HepG2 (cell line): ENCODE results near the gene GRM2. TPM values are rescaled to one million over a fixed set of nuclear protein-coding genes. Genes with fewer than 3 reads are reported as not detected.
A peak's percentile ranks its signal among the peaks of the same experiment; 100 is the strongest.

Experiments used
- ATF7-NPFF ChIP-seq: sonication (generic); formaldehyde crosslinking; IDR thresholded peaks from 2 replicates; pipeline ENCODE4 v1.8.1; 2023; ENCODE audit warnings: mild to moderate bottlenecking, low read depth, missing genetic modification reagents, moderate library complexity
- CHD2 ChIP-seq: IDR thresholded peaks from 2 replicates; pipeline ENCODE4 v1.6.1; 2011; ENCODE audit warnings: low read depth, low read length, improper control_type of control experiment
- HNRNPK ChIP-seq: fragments of 200-400 bp; formaldehyde crosslinking; IDR thresholded peaks from 2 replicates; pipeline ENCODE4 v1.6.1; 2018; ENCODE audit warnings: low read length, low read depth, moderate library complexity, mild to moderate bottlenecking; ENCODE audit not compliant: poor library complexity, severe bottlenecking
- KDM6A ChIP-seq: IDR thresholded peaks from 2 replicates; pipeline ENCODE4 v1.6.1; 2016; ENCODE audit warnings: low read depth
- MBNL3 ChIP-seq: fragments of 250-450 bp; sonication (Bioruptor Pico); conservative IDR thresholded peaks from 2 replicates; pipeline ENCODE4 v1.8.0; 2022; ENCODE audit warnings: mild to moderate bottlenecking, inconsistent platforms
- MEIS1 ChIP-seq: sonication (generic); formaldehyde crosslinking; IDR thresholded peaks from 2 replicates; pipeline ENCODE4 v1.9.0; 2021; ENCODE audit warnings: mild to moderate bottlenecking, missing genetic modification reagents, moderate library complexity, borderline replicate concordance
- NCOA5 ChIP-seq: sonication (generic); formaldehyde crosslinking; IDR thresholded peaks from 2 replicates; pipeline ENCODE4 v1.4.0; 2020; ENCODE audit warnings: missing genetic modification reagents
- REL ChIP-seq: sonication (generic); formaldehyde crosslinking; conservative IDR thresholded peaks from 2 replicates; pipeline ENCODE4 v1.8.0; 2022; ENCODE audit warnings: mild to moderate bottlenecking, missing genetic modification reagents, moderate library complexity
- SIN3A ChIP-seq: IDR thresholded peaks from 2 replicates; pipeline ENCODE4 v1.6.1; 2011; ENCODE audit warnings: low read depth, mild to moderate bottlenecking, control low read depth, low read length, borderline replicate concordance
- SMAD3 ChIP-seq: sonication (generic); formaldehyde crosslinking; IDR thresholded peaks from 2 replicates; pipeline ENCODE4 v1.4.0; 2020; ENCODE audit warnings: missing genetic modification reagents
- TEAD2 ChIP-seq: sonication (generic); formaldehyde crosslinking; IDR thresholded peaks from 2 replicates; pipeline ENCODE4 v1.9.0; 2021; ENCODE audit warnings: missing genetic modification reagents
- TOPORS ChIP-seq: sonication (generic); formaldehyde crosslinking; IDR thresholded peaks from 2 replicates; pipeline ENCODE4 v1.8.0; 2023; ENCODE audit warnings: mild to moderate bottlenecking, missing genetic modification reagents
- ZFX ChIP-seq: sonication (generic); formaldehyde crosslinking; IDR thresholded peaks from 2 replicates; pipeline ENCODE4 v1.4.0; 2020; ENCODE audit warnings: mild to moderate bottlenecking, low read depth, missing genetic modification reagents, moderate library complexity
- ZNF282 ChIP-seq: fragments of 450-650 bp; IDR thresholded peaks from 2 replicates; pipeline ENCODE4 v1.6.1; 2018; ENCODE audit not compliant: partially characterized antibody
- ZNF343 ChIP-seq: sonication (generic); formaldehyde crosslinking; IDR thresholded peaks from 2 replicates; pipeline ENCODE4 v1.4.0; 2020; ENCODE audit warnings: mild to moderate bottlenecking, missing genetic modification reagents
- ZNF530 ChIP-seq: sonication (generic); formaldehyde crosslinking; IDR thresholded peaks from 2 replicates; pipeline ENCODE4 v1.5.0; 2020; ENCODE audit warnings: low read depth, mild to moderate bottlenecking, missing genetic modification reagents
- ZNF598 ChIP-seq: sonication (generic); formaldehyde crosslinking; IDR thresholded peaks from 2 replicates; pipeline ENCODE4 v1.5.1; 2020; ENCODE audit warnings: mild to moderate bottlenecking, missing genetic modification reagents, borderline replicate concordance
- ZNF605 ChIP-seq: sonication (generic); formaldehyde crosslinking; IDR thresholded peaks from 2 replicates; pipeline ENCODE4 v1.8.0; 2022; ENCODE audit warnings: mild to moderate bottlenecking, missing genetic modification reagents
- ZNF614 ChIP-seq: IDR thresholded peaks from 2 replicates; pipeline ENCODE4 v1.6.1; 2018; ENCODE audit warnings: missing biosample characterization, missing genetic modification reagents, inconsistent platforms, borderline replicate concordance
- ZNF746 ChIP-seq: sonication (generic); formaldehyde crosslinking; IDR thresholded peaks from 2 replicates; pipeline ENCODE4 v1.8.0; 2022; ENCODE audit warnings: mild to moderate bottlenecking, missing genetic modification reagents
- polyA plus RNA-seq, 8 experiments: library from polyadenylated mRNA; depleted of rRNA in 3 of 8; stranded (reverse) in 7 of 8; unstranded in 1 of 8; fragments of >200 nt; fragmentation: Illumina TruSeq in 4 of 8; extraction: Trizol in 4 of 8; gene quantifications; 2 replicates each; pipeline versions ENCODE4 v1.2.1 to v1.2.3, GENCODE V29; 2011 to 2016; ENCODE audit warnings: low read depth in 4 of 8, missing spikeins in 1 of 8, mixed read lengths in 1 of 8; ENCODE audit not compliant: insufficient read depth in 1 of 8
- total RNA-seq, 5 experiments: library from RNA; depleted of rRNA; stranded (reverse); fragments of >200 nt; fragmentation: Illumina TruSeq; extraction: Trizol; gene quantifications; 2 replicates each; pipeline ENCODE4 v1.2.3, GENCODE V29; 2016; ENCODE audit warnings: low read depth in 1 of 5
- TF ChIP-seq, protein P1 (sequence below): conservative IDR thresholded peaks from 2 replicates; pipeline ENCODE4 v1.6.1; 2018; ENCODE audit warnings: missing genetic modification reagents
- TF ChIP-seq, protein P2 (sequence below): sonication (generic); formaldehyde crosslinking; IDR thresholded peaks from 2 replicates; pipeline ENCODE4 v1.8.1; 2023; ENCODE audit warnings: mild to moderate bottlenecking, missing genetic modification reagents
- TF ChIP-seq, protein P3 (sequence below): sonication (generic); formaldehyde crosslinking; IDR thresholded peaks from 2 replicates; pipeline ENCODE4 v1.8.1; 2023; ENCODE audit warnings: mild to moderate bottlenecking, moderate library complexity, missing genetic modification reagents
- TF ChIP-seq, protein P4 (sequence below): sonication (generic); formaldehyde crosslinking; IDR thresholded peaks from 2 replicates; pipeline ENCODE4 v1.5.0; 2020; ENCODE audit warnings: missing genetic modification reagents
- TF ChIP-seq, protein P5 (sequence below): sonication (generic); formaldehyde crosslinking; conservative IDR thresholded peaks from 2 replicates; pipeline ENCODE4 v1.4.0; 2020; ENCODE audit warnings: missing genetic modification reagents
- TF ChIP-seq, protein P6 (sequence below): sonication (generic); formaldehyde crosslinking; IDR thresholded peaks from 2 replicates; pipeline ENCODE4 v1.5.0; 2020; ENCODE audit warnings: mild to moderate bottlenecking, low read depth, missing genetic modification reagents, borderline replicate concordance

GRM2 gene
- total and polyA plus RNA-seq, 2 of the 13 experiments (the other 11 are each of a cell fraction or from before 2014, with no cell fraction given), result 0.04 to 0.07 TPM

DNA sequence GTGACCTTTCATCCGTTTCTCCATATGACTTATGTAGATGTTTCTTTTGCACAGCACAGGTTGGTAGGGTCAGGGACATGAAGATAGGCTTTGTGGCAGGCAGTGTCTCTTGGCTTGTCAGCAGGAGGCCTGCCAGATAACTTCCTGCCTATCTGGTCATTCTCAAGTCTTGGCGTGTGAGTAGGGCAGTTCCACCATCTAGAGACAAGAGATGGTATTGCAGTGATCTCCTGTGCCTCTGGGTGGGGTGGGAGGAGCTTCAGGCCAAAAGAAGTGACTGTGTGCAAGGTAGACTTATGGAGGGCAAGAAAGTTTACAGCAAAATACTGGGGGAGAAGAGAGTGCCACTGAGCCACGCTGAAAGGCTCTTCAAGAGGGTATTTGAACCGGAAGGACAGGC is 24.8 kb upstream of the GRM2 start (continued):
- TF ChIP-seq, protein P1, sequence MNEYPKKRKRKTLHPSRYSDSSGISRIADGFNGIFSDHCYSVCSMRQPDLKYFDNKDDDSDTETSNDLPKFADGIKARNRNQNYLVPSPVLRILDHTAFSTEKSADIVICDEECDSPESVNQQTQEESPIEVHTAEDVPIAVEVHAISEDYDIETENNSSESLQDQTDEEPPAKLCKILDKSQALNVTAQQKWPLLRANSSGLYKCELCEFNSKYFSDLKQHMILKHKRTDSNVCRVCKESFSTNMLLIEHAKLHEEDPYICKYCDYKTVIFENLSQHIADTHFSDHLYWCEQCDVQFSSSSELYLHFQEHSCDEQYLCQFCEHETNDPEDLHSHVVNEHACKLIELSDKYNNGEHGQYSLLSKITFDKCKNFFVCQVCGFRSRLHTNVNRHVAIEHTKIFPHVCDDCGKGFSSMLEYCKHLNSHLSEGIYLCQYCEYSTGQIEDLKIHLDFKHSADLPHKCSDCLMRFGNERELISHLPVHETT (CRISPR knock-in tag), result no peak
- TF ChIP-seq NCOA5 (CRISPR knock-in tag) (no peak), ZNF343 (no peak), REL (CRISPR knock-in tag) (no peak), ATF7-NPFF (no peak), ZNF598 (CRISPR knock-in tag) (no peak), ZNF530 (CRISPR knock-in tag) (no peak), MBNL3 (CRISPR knock-in tag) (no peak), TEAD2 (CRISPR knock-in tag) (no peak), ZNF614 (CRISPR knock-in tag) (no peak), TOPORS (CRISPR knock-in tag) (no peak), ZFX (CRISPR knock-in tag) (peak; percentile 42; the same call in 1 of the 2 replicates), ZNF282 (no peak), MEIS1 (CRISPR knock-in tag) (no peak), ZNF746 (CRISPR knock-in tag) (no peak), CHD2 (no peak), KDM6A (no peak), HNRNPK (no peak), SIN3A (no peak), ZNF605 (no peak), SMAD3 (CRISPR knock-in tag) (no peak)
- TF ChIP-seq, protein P2, sequence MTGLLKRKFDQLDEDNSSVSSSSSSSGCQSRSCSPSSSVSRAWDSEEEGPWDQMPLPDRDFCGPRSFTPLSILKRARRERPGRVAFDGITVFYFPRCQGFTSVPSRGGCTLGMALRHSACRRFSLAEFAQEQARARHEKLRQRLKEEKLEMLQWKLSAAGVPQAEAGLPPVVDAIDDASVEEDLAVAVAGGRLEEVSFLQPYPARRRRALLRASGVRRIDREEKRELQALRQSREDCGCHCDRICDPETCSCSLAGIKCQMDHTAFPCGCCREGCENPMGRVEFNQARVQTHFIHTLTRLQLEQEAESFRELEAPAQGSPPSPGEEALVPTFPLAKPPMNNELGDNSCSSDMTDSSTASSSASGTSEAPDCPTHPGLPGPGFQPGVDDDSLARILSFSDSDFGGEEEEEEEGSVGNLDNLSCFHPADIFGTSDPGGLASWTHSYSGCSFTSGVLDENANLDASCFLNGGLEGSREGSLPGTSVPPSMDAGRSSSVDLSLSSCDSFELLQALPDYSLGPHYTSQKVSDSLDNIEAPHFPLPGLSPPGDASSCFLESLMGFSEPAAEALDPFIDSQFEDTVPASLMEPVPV (CRISPR knock-in tag), result no peak
- TF ChIP-seq, protein P3, sequence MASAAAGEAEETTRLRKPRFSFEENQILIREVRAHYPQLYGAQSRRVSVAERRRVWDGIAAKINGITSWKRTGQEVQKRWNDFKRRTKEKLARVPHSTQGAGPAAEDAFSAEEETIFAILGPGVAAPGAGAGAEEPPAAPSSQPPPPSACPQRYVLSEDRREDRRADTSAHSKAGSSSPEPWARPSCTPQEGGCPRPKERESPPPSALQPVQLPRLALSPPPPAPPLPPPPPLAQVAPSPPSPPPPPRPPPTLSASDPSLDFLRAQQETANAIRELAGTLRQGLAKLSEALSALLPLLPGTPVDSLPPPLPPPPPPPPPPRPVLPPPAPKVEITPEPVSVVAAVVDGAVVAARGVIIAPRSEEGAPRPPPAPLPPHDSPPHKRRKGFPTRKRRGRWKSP (CRISPR knock-in tag), result no peak
- TF ChIP-seq, protein P4, sequence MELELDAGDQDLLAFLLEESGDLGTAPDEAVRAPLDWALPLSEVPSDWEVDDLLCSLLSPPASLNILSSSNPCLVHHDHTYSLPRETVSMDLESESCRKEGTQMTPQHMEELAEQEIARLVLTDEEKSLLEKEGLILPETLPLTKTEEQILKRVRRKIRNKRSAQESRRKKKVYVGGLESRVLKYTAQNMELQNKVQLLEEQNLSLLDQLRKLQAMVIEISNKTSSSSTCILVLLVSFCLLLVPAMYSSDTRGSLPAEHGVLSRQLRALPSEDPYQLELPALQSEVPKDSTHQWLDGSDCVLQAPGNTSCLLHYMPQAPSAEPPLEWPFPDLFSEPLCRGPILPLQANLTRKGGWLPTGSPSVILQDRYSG (CRISPR knock-in tag), result no peak
- TF ChIP-seq, protein P5, sequence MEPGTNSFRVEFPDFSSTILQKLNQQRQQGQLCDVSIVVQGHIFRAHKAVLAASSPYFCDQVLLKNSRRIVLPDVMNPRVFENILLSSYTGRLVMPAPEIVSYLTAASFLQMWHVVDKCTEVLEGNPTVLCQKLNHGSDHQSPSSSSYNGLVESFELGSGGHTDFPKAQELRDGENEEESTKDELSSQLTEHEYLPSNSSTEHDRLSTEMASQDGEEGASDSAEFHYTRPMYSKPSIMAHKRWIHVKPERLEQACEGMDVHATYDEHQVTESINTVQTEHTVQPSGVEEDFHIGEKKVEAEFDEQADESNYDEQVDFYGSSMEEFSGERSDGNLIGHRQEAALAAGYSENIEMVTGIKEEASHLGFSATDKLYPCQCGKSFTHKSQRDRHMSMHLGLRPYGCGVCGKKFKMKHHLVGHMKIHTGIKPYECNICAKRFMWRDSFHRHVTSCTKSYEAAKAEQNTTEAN (CRISPR knock-in tag), result no peak
- TF ChIP-seq, protein P6, sequence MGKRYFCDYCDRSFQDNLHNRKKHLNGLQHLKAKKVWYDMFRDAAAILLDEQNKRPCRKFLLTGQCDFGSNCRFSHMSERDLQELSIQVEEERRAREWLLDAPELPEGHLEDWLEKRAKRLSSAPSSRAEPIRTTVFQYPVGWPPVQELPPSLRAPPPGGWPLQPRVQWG (CRISPR knock-in tag), result no peak
